ENCODE data around the gene RBM18. TPM values are rescaled to one million over a fixed set of nuclear protein-coding genes. Genes with fewer than 3 reads are reported as not detected.

Gene RBM18
- total RNA-seq, 4 donors from 2014 or later, result 5.7 to 8.0 (median 7.0) TPM

GRCh38 chr9:122268041-122268814, 3.6 kb upstream of the RBM18 start:
- Histone ChIP-seq H3K9me3 (no peaks in the 10 kb centered on the region), H3K4me3 (no peak overlapping the region), H3K36me3 (peaks cover 0 to 25% (median 0%) of the 10 kb centered on the region in 3 donors), H3K27me3 (no peaks in the 10 kb centered on the region), H3K4me1 (peaks cover 0 to 23% (median 15%) of the 10 kb centered on the region in 4 donors), H3K27ac (no peak overlapping the region)
- WGBS, 2 donors, result 84 to 88% methylated on average over 6 of the region's 6 CpGs
- no peak for TF ChIP-seq EP300 (IDR thresholded peaks at IDR 0.05)
- TF ChIP-seq CTCF (IDR thresholded peaks at IDR 0.05), result no peak
- no peak for DNase-seq (ENCODE audit: low spot score in 2 of 2)

GRCh38 chr9:122265149-122265915, 692 bp upstream of the RBM18 start:
- H3K9me3 ChIP-seq, result no peaks in the 10 kb centered on the region
- peak overlapping the region; percentile 69 to 89 (median 76) for H3K4me3 ChIP-seq
- H3K36me3 ChIP-seq, result peaks cover 0 to 11% (median 0%) of the 10 kb centered on the region in 3 donors
- DNase-seq (ENCODE audit: low spot score in 2 of 2), result no peak
- WGBS, 2 donors, result 13% methylated on average over 17 of the region's 17 CpGs
- H3K27ac ChIP-seq, result peak overlapping the region; percentile 90 to 94 (median 92)
- no peaks in the 10 kb centered on the region for H3K27me3 ChIP-seq
- H3K4me1 ChIP-seq, result peaks cover 0 to 46% (median 20%) of the 10 kb centered on the region in 4 donors
- TF ChIP-seq EP300 (IDR thresholded peaks at IDR 0.05) (no peak), POLR2A (IDR thresholded peaks at IDR 0.05) (no peak), CTCF (IDR thresholded peaks at IDR 0.05) (no peak)

- peaks cover 0 to 26% (median 0%) of the 10 kb centered on the region in 3 donors for H3K36me3 ChIP-seq
- no peak for TF ChIP-seq EP300 (IDR thresholded peaks at IDR 0.05)
- no peak for TF ChIP-seq CTCF (IDR thresholded peaks at IDR 0.05)
- TF ChIP-seq POLR2A (IDR thresholded peaks at IDR 0.05), result no peak
- H3K27ac ChIP-seq, result peak overlapping the region; percentile 90 to 94 (median 92)
- WGBS, 2 donors, result 14 to 15% methylated on average over 13 of the region's 13 CpGs
- no peaks in the 10 kb centered on the region for H3K27me3 ChIP-seq
- no peak for DNase-seq (ENCODE audit: low spot score in 2 of 2)
- no peaks in the 10 kb centered on the region for H3K9me3 ChIP-seq
- H3K4me1 ChIP-seq, result peaks cover 0 to 46% (median 20%) of the 10 kb centered on the region in 4 donors
- peak overlapping the region; percentile 69 to 89 (median 76) for H3K4me3 ChIP-seq
Observed at GRCh38 chr9:122263699-122264349, 816 bp downstream of the RBM18 start.

GRCh38 chr9:122262073-122262472, 2.6 kb downstream of the RBM18 start:
- Histone ChIP-seq H3K4me1 (peaks cover 0 to 46% (median 20%) of the 10 kb centered on the region in 4 donors), H3K9me3 (no peaks in the 10 kb centered on the region), H3K27ac (no peak overlapping the region), H3K4me3 (no peak overlapping the region), H3K36me3 (peaks cover 0 to 34% (median 0%) of the 10 kb centered on the region in 3 donors), H3K27me3 (no peaks in the 10 kb centered on the region)
- DNase-seq (ENCODE audit: low spot score in 2 of 2), result no peak
- TF ChIP-seq CTCF (IDR thresholded peaks at IDR 0.05) (no peak), POLR2A (IDR thresholded peaks at IDR 0.05) (no peak), EP300 (IDR thresholded peaks at IDR 0.05) (no peak)
- WGBS, 2 donors, result 81 to 94% methylated on average over 1 of the region's 1 CpG
